NCI-H82 (cell line): Measurements from ENCODE around the gene DPM3.
"Not testable (repeated sequence)": the region's sequence is repeated elsewhere in the genome, so short reads cannot be mapped to it uniquely, and the experiment has no call there.

Experiments
- DNase-seq: peaks from one replicate; lab custom pipeline; 2025; lab: John Stamatoyannopoulos, UW

Gene DPM3

DNA sequence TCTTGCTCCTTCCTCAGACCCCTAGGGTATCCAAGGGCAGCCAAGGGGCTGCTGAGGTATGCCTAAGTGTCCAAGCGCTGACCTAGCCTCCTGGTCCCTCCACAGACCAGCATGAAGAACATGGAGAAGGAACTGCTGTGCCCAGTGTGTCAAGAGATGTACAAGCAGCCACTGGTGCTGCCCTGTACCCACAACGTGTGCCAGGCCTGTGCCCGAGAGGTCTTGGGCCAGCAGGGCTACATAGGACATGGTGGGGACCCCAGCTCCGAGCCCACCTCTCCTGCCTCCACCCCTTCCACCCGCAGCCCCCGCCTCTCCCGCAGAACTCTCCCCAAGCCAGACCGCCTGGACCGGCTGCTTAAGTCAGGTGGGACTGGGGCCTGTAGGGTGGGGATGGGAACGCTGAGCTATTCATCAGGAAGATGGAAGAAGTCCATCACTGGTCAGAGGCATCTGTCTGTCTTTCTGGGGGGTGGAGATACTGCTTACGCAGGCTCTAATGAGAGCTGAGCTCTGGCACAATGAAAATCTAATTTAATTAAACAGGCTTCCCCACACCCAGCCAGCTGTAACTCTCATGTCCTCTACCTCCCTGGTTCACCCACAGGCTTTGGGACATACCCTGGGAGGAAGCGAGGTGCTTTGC, 35.1 kb upstream of the DPM3 start:
- peak; percentile 98 for DNase-seq

DNA sequence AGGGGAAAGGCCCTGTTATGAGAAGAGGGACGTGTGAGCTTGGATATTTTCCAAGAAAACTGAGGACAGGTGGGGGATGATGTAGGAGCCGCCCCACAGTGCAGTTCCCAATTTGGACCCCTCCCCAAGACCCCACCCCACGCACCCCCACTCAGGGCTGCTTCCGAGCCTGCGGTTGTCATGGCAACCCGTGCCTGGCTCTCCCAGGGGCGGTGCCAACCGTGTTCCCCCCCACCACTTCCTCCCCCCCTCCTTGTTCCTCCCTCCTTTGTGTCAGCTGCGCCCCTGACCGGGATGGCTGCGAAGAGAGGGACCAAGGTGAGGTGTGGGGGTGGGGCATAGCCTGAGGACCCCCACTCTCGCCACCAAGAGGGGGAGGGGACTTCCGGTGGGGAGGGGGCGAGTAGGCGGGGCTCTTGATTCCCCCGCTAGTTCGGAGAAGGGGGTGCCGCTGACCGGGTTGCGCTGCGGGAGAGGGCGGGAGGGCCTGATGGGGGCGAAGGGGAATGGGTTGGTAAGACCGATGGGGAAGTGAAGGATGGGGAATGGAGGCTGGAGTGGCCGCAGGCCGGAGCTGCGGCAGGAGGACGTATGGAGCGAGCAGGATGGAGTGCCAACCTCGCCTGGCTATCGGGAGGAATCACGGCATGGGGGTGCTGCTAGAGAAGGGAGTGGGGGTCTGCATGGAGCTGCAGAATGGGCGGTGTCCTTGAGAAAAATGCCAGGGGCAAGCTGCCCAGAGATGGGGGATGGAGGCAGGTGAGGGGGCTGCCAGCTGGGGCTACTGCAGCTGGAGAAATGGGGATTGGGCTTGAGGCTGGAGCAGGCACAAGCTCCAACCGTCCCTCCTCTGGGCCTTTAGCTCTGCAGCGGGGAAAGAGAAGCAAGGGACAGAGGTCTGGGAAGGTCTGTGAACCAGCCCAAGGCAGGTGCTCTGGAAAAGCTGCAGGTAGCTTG, 34.3 kb upstream of the DPM3 start:
- peak; percentile 82 for DNase-seq

DNA sequence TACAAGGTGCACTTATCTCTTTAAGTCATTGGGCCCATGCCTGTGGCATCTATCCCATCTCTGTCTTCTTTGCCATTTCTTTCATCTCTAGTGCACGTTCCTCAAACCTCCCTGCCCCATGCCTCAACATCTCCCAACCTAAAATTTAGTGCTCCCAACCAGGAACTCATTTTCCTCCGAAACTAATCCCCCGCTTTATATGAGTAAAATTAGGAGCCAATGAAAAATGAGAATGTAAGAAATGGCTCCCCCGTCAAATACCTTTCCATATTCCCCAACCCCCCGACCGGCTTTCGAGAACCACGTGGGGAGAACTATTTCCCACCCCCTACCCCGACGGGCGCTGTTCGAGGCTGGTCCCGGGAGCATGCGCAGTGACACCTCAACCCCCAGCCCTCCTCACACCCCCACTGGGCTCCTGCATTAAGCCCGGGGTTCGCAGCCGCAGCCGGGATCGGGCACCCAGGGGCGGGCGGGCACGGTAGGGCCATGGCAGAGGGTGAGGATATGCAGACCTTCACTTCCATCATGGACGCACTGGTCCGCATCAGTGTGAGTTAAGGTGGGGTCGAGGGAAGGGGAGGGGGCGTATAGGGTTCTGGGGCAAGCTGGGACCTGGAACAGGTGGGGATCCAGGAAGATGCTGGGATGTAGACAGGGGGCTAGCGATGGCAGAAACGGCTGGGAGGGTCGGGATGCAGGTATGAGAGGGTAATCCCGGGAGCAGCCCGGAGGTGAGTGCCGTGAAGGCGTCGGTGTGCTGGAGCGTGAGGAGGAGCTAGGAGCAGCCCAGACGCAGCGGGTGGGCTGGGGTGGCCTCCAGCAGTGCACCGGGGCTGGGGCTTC, 33.4 kb upstream of the DPM3 start, which contains the start of gene TRIM46:
TRIM46 (plus strand) TSS at position 372 of the 846 bp plus-strand sequence; CDS start at position 490, 118 bp downstream.
- peak; percentile 93 for DNase-seq

DNA sequence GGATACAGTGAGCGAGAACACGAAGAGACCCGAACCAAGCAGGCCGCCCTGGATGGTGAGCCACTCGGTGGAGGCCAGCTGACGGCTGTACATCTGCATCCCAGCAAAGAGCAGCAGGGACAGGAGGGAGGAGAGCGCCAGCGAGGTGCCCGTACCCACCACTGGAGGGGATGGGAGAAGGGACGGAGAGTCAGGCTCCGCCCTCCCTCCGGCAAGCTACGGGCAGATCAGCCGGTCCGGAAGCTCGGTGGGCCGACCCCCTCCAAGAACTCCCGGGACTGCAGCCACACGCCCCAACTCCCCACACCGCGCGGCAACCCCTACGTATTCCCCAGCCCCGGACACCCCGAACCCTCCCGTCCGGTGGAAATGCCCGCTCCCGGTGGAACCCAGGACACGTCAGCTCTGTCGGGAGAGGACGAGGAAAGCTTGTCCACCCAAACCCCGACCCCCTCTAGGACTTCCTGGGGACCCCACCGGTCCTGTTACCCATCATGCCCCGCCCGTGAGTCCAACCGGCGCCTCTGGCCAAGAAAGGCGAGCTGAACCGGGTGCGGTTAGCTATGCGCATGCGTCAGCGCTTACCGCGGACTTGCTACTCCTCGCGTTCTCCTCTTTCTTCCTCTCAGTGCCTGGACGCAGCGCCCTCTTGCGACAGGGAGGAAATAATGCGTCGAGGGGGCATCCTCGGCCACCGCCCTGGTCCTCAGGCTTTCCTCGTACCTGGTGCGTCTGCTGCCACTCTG, 32.6 kb upstream of the DPM3 start, which contains the start of gene KRTCAP2:
KRTCAP2 (minus strand) TSS at position 573 of the 746 bp plus-strand sequence; CDS start at position 493, 80 bp downstream.
- DNase-seq: peak; percentile 99

DNA sequence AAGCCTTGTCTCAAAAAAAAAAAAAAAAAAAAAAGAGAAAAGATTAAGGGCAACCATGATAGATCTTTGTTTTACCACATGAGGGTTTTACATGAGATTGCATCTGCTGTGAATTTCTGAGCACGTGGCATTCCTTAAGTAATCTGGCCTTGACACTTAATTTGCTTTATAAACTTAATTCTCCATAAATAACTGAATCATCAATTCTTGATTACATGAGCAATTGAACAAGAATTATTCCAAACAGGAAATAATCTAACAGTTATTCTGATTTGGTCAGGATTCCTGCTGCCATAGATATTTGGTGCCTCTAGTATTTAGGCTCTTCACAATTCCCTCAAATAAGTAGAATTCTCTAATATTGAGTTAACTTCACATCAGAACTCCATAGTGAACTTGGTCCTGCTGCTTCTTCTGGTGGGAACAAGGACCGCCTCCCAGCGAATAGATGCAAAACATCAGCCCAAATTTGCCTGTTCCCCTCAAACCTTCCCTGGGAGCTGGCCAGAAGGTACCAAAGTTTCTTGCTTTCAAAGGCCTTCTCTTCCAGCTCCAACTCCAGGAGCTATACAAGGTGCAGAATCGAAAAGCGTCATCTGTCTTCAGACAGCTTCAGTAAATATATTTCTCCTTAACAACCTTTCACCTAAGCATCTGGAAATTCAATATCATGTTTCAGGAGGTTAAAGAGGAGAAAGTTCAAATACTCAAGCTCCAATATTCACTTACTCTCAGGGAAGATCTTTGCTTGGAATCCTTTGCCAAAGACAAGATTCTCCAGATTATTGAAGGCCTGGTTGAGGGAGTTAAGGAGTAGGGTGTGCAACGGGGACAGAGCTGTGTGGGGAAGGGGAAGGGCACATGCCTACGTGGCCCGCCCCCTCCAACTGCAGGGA, 31.8 kb upstream of the DPM3 start:
- no peak for DNase-seq

DNA sequence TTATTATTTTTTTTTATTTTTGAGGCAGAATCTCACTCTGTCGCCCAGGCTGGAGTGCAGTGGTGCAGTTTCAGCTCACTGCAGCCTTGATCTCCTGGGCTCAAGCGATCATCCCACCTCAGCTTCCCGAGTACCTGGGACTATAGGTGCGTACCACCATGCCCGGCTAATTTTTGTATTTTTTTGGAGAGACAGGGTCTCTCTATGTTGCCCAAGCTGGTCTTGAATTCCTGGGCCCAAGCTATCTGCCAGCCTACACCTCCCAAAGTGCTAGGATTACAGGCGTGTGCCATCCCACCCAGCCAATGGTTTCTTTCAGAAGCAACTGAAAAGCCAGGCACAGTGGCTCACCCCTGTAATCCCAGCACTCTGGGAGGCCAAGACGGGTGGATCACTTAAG, 30.5 kb upstream of the DPM3 start:
- DNase-seq: no peak

DNA sequence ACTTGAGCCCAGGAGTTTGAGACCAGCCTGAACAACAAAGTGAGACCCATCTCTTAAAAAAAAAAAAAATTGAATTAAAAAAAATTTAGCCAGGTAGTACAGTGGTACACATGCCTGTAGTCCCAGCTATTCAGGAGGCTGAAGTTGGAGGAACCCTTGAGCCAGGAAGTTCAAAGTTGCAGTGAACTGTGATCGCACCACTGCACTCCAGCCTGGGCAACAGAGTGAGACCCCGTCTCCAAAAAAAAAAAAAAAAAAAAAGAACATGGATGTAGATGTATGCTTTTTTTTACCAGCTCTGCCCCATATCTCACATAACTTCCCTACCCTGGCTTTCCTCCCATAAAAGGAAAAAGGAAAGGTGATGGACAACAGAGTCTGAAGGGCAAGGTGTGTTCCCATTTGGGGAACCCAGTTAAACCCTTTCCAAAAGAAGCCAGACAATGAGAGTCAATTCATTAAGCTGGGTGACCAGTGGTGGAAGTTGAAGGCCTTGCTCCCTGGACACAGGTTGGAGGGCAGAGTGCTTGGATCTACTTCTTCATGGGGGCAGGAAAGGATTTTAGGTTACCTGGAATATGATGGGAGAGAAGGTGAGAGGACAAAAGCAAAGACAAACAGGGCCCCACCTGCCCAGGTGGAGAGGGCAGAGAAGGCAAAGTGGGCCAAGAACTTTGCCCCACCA, 29.9 kb upstream of the DPM3 start:
- no peak for DNase-seq

DNA sequence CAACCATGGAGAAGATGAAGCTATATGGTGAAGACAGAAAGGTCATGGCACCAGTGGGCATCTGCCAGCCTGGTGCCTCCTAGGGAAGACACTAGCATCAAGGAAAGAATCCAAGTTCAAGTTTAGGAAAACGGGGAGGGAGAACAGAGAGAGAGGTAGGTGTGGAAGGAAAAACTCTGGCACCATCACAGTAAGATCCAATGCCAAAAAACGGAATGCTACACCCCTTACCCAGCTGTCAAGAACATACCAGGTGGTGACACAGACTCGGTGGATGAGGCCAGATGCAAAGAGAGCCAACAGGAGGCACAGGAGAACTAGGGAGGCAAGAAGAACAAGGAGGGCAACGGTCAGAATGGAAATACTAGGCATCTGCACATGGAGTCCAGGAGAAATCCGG, 29.2 kb upstream of the DPM3 start:
- no peak for DNase-seq

DNA sequence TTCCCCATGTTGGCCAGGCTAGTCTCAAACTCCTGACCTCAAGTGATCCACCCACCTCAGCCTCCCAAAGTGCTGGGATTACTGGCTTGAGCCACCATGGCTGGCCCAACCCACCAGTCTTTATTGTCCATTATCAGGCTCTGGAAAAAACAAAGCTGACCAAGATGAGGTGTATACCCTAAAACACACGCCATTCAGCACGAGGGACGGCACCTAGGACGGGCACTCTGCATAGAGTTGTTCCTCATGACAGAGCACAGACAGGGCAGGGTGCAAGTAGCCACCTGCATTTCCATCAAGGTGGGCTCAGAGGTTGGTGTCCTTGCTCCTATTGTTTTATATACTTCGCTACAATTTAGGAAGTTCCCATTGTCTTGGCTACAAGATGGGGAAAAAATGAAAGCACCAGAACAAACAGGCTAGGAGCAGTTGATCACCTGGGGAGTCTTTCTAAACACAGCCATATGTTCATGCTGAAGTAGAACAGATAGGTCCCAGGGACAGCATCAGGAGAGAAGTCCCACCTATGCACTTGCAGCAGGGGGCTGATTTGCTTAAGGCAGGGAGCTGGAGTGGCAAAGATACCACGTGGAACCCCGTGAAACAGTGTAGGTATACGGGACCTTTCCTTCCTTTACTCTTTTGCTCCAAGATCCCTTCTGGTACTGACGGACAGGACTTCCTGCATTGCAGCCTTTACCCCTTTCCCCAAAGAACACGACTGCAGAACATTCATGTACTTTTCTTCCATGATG, 28.3 kb upstream of the DPM3 start:
- no peak for DNase-seq

DNA sequence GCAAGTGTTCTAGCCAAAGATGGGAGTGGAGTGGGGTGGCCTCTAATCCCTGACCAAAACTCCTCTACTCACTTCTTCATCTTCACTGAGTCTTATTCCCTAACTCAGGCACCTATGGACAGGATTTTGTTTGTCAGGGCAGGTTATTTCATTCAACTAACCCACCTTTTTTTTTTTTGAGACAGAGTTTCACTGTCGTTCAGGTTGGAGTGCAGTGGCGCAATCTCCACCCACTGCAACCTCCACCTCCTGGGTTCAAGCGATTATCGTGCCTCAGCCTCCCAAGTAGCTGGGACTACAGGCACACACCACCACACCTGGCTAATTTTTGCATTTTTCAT, 27.7 kb upstream of the DPM3 start:
- DNase-seq: not testable (repeated sequence)

DNA sequence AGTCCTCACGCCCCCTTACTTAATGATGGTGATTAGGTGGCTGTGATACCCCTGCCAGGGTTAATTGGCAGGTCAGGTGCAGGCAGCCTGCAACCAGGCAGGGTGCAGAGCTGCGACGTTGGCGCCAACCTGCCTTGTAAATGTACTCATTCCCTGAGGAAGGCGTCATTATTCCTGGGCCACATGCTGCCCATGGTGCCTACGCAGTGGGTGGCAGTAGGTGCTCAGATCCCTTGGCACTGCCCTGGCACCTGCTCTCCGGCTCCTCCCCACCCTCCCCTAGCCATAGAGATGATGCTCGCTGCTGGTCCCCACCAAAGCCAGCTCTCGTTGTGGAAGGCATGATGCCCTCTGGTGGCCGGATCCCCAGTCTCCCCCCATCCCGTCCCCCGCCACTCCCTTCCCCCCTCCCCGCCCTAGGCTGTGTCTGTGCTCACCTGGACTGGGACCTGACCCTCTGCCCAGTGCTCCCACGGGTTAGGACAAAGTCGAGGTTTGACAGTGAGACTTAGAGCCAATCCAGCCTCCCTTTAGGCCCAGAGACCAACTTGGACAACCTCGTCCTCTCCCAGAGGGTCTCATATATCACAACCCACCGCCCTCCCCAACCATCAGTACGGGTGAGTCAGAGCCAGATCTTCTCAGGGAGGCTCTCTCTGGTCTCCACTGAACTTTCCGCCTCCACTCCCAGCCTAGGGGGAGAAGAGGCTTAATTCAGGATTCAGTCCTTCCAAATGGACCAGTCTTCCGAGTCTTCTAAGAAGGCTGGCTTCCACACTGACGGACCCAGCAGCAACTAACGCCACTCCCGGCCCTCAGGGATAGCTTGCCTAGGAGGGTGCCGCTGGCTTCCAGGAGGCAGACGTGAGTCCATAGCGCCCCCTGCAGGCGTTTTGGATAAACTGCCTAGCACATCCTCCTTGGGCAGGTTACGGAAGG, 27.1 kb upstream of the DPM3 start:
- peak; percentile 97 for DNase-seq

DNA sequence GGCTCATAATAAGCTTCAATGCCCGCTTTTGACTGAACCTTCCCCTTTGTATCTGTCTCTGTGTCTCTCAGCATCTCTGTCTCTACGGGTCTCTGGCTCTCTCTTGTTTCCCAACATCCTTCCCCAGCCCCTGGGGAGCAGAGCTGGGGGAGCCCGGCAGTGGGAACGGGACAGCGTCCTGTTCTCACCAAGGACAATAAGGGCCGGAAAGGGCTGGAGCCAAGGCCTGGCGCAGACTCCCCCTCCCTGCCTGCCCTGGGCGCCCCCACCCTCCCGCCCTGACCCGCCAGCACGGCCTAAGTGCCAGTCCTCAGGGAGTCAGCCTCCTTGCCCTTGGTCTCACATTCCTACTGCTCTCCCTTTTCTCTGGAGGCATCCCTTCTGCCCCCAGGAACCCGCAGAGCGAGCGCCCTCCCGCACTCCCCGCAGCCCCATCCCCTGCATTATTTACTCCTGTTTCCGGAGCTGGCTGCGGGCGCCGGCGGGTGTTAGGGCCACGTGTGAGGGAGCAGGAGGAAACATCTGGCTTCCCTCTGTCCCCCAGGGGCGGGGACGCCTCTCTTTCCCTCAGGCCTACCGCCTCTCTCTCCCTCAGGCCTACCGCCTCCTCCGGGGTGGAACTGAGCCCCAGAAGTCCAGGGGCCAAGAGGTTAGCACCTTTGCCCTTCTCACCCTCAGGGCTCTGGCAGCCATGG, 26.3 kb upstream of the DPM3 start:
- DNase-seq: no peak

DNA sequence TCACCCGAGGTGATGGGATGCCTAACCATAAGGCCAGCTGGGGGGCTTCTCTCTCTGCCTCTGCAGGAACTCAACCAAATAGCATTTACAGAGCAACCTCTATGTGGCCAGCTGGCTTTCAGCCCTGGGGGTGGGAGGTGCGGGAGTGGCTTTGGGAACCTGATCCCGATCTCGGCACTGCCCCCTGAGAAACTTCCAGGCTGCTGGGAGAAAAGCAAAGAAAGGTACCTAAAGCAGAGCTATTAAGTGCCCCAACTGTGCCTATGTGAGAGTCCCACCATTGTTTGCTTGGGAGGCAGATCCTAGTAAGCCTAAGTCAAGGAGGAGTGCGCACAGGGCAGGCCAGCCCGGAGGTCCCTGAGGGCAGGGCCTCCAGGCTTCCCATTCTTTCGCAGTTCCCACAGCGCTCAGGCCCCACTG, 25.7 kb upstream of the DPM3 start:
- no peak for DNase-seq

DNA sequence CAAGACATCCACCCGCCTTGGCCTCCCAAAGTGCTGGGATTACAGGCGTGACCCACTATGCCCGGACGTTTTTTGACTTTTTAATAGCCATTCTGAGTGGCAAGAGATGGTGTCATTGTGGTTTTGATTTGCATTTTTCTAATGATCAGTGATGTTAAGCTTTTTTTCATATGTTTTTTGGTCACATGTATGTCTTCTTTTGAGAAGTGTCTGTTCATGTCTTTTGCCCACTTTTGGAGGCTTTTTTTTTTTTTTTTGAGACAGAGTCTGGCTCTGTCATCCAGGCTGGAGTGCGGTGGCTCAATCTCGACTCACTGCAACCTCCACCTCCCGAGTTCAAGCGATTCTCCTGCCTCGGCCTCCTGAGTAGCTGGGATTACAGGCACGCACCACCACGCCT, 24.3 kb upstream of the DPM3 start:
- not testable (repeated sequence) for DNase-seq

DNA sequence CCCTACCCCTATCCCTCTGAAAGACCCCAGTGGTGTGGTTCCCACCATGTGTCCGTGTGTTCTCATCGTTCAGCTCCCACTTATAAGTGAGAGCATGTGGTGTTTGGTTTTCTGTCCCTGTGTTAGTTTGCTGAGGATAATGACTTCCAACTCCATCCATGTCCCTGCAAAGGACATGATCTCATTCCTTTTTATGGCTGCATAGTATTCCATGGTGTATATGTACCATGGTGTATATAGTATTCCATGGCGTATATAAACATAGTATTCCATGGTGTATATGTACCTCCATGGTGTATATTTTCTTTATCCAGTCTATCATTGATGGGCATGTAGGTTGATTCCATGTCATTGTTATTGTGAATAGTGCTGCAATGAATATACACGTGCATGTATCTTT, 23.5 kb upstream of the DPM3 start:
- not testable (repeated sequence) for DNase-seq

DNA sequence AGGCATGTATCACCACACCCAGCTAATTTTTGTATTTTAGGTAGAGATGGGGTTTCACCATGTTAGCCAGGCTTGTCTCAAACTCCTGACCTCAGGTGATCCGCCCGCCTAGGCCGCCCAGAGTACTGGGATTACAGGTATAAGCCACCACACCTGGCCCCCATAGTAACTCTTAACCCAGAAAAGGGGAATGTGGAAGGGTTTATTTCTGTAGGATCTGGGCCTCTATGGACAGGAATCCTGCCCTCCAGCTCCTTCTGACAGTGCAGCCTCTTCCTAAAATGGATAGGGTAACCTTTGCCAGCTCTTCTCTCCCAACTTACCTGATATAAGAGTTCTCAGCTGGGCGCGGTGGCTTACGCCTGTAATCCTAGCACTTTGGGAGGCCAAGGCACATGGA, 22.3 kb upstream of the DPM3 start:
- not testable (repeated sequence) for DNase-seq

DNA sequence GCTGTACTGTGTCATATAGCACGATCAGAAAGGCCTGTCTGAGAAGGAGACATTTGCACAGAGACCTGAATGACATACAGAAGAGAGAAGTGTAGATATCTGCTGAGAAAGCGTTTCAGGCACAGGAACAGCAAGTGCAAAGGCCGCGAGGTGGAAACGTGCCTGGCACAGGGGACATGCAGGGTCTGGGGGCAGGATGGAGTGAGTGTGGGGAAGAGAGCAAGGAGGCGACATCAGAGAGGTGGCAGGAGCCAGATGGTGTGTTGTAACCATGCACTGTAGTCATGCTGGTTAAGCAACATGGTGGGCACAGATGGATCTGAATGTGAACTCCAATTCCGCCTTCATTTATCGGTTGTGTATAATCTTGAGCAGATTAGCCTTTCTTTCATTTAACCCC, 19.8 kb upstream of the DPM3 start:
- no peak for DNase-seq
